Measurements from ENCODE around the gene ZNF438.
A peak's percentile ranks its signal among the peaks of the same experiment; 100 is the strongest.
"Not testable (repeated sequence)": the region's sequence is repeated elsewhere in the genome, so short reads cannot be mapped to it uniquely, and the experiment has no call there.

ZNF438 gene, protein sequence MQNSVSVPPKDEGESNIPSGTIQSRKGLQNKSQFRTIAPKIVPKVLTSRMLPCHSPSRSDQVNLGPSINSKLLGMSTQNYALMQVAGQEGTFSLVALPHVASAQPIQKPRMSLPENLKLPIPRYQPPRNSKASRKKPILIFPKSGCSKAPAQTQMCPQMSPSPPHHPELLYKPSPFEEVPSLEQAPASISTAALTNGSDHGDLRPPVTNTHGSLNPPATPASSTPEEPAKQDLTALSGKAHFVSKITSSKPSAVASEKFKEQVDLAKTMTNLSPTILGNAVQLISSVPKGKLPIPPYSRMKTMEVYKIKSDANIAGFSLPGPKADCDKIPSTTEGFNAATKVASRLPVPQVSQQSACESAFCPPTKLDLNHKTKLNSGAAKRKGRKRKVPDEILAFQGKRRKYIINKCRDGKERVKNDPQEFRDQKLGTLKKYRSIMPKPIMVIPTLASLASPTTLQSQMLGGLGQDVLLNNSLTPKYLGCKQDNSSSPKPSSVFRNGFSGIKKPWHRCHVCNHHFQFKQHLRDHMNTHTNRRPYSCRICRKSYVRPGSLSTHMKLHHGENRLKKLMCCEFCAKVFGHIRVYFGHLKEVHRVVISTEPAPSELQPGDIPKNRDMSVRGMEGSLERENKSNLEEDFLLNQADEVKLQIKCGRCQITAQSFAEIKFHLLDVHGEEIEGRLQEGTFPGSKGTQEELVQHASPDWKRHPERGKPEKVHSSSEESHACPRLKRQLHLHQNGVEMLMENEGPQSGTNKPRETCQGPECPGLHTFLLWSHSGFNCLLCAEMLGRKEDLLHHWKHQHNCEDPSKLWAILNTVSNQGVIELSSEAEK

DNA sequence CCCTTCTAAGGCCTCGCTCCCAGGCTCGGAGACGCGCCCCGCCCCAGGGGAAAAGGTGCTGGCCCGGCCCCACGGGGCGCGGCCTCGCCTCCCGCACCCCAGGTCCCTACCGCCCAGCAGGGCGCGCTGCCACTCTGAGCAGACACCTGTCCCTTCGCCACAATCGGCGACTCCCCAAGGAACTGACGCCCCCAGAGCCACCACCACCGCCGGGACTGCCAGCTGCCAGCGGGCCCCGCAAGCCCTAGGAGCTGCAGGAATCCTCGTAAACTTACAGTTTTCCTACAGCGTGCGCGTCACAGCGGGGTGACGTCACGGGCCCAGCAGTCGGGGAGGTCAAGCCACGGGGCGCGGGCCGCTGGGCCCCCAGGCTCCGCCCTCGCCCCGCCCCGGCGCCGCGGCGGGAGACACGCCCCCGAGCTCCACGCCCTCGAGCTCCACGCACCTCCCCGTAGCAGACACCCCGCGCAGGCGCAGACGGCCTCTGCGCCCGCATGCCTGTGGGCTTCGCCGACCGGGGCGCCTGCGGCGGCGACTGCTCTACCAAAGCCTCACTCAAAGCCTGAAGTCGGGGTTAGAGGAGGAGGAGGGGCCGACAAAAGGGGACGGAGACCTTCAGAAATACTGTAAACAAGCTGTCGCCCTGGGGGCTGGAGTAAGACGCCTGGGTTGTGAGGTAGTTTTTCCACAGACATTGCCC, at the start of gene ZNF438:
Gene ZNF438, minus strand, starts transcription at position 308 of the 700 bp plus-strand sequence. CDS start 154,831 bp downstream, outside the sequence.
- DNase-seq (ENCODE audit: low read depth): peak; percentile 92

DNA sequence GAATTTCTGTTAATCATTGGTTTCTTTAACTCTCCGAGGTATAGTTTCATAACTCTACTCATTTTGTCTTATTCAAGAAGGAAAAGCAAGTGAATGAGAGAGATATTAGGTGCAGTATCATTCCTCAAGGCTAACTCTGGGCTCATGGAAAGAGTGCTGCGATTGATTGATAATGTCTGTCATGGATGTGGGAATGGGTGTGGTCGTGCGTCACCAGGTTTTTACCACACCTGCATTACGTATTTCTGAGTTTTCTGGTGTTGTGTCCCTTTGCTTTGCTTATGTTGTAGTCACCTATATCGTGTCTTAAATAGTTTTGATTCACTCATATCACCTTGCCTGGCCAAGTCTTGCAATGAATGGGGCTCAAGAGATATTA, 44.9 kb upstream of the ZNF438 start:
- DNase-seq (ENCODE audit: low read depth): no peak

DNA sequence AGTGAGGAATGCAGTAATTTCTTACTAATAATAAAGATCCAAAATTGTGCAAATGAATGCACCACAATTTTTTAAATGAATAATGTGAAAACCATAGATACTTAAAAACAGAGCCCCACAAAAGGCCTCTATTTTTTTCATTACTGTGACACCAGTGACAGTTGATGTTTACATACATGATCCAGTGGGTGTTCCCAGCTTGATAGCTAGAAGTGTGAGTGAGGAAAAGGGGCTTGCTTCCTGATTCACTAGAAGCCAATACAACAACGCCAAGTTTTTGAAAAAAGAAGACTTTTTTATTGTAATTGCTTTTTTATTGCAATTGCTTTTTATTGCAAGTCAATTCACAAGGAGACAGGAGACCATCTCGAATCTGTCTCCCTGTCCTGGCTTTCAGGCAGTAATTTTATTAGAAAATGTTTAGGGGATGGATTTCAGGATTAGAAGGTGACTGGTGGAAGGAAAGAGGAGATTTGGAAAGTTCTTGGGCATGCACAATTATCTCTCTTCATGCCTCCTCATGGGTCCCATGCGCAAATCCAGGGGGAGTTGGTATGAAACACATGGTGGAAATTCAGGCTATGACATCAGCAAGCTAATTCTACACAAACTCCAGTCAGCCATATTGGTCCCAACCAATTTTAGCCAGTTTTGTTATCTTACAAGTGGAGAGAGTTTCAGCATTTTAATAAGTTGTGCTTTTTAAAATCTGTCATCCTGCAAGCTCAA, 44.4 kb upstream of the ZNF438 start:
- DNase-seq (ENCODE audit: low read depth): no peak

DNA sequence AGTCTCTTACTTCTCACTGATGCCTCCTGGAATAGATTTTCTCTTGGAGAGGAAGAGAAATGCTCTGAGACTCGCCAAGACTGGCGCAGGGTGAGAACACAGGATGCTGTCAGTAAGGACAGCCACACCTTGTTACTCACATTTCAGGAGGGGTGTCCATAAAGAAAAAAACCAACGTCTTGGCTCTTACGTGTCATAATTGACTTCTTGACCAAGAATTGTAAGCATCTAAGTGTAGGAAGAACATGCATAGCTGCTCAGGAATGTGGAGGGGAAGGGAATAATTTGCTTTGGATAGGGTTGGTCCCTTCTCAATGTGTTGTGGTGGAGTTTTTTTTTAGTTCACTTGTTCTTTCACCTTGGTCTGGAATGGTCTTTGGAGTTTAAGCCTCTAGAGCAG, 43.8 kb upstream of the ZNF438 start:
- DNase-seq (ENCODE audit: low read depth): no peak

DNA sequence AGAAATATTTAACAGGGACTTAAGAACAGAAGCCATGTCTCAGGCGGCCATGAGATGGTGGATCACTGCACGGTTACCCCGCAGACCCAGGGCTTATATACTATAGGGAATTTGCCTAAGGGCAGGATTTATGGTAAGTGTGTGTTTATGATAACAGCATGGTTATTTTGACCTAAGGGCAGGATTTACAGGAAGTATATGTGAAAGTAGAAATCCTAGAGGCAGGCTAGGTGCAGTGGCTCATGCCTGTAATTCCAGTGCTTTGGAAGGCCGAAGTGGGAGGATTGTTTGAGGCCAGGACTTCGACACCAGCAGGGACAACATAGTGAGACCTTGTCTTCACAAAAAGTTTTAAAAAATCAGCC, 43.0 kb upstream of the ZNF438 start:
- DNase-seq (ENCODE audit: low read depth): no peak

DNA sequence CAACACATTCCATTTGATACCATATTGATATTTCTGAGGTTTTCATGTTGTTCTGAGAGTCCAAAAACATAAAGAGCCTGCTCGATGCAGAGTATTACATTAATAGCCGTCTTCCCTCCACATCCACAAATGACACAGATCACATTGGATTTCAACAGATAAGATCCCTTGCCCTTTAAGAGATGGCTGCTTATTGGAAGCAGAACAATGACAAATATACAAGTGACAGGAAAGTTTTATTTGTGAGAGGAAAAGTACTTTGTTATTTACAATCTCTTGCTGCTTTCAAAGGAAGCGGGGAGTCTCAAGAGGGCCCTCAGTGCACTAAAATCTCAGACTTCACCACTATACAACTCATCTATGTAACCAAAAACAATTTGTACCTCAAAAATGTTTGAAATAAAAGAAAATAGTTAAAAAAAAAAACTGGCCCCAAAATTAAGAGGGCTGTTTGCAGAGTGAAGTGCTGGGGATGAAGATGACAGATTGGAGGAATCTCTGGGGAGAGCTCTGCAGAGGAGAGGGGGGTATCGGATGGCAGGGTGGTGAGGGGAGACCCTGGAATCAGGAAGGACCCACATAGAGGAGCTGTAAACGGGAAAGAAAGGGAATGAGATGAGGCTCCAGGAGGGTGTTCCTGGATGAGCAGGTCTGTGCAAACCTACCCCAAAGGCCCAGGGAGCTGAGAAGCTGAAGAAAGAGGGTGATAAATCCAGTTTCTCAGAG, 42.5 kb upstream of the ZNF438 start:
- DNase-seq (ENCODE audit: low read depth): no peak

DNA sequence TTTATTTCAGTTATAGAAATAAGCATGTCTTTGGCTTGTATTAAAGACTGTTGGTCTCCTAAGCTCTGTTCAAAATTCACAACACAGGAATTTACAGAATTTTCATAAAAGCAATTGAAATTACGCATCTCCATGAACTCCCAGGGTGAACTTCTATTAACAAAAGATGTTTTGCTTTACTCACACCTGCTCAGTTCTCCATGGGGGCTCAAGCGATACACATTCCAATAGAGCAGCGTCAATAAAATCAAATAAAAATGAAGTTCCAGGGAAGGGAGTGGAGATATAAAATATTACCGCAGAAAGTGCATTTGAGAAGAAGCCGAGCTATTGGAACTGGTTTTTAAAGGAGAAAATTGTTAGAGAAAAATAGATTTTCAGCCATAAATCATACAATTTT, 41.5 kb upstream of the ZNF438 start:
- no peak for DNase-seq (ENCODE audit: low read depth)

DNA sequence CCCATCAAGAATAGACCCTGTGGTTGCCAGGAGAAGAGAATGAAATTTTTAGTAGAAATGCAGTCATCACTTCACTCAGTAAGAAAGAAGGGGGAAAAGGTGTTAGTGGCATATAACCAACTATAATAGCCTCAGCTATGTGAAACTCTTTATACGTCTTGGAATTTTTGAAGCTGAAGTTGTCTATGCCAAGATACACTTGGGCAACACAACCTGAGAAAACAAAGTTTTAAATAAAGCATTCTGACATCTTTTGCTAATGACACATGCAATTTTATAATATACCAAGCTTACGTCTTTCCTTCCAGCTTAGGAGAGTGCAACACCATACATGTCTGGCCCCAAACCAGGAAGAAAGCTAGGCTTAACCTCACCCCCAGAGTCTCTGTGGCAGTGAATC, 40.8 kb upstream of the ZNF438 start:
- no peak for DNase-seq (ENCODE audit: low read depth)

DNA sequence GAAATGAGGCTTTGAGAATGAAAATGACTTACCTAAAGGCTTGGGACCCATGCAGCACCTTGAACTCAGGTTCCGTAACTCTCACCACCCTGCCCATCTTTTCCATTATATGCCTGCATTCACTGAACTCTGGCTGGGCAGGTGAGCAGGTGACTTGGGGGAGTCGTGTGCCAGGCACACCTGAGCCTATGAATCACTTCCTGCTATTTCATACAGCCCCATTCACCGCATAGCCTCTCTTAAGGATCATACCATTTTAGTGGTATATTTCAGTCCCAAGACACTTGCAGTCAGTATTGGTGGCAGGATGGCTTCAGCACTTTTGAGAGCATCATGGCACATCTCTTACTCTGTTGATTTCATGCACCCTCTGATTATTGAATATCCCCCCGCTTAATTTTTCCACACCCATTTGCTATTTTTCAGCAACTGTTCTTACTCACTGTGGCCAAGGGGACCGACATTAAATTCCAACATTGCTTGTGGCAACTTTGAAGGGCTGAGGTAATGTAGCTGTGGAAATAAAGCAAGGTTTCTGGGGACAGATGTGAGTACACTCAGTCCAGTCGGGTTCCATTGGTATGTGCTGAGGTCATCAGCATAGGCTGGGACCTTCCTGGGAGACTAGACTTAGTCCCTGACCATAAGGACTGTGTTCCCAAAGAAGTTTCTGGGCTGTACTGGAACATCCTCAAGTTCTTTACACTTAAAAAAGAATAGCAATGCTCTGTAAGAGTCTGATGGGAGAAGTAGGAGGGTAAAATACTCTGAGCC, 39.8 kb upstream of the ZNF438 start:
- no peak for DNase-seq (ENCODE audit: low read depth)

DNA sequence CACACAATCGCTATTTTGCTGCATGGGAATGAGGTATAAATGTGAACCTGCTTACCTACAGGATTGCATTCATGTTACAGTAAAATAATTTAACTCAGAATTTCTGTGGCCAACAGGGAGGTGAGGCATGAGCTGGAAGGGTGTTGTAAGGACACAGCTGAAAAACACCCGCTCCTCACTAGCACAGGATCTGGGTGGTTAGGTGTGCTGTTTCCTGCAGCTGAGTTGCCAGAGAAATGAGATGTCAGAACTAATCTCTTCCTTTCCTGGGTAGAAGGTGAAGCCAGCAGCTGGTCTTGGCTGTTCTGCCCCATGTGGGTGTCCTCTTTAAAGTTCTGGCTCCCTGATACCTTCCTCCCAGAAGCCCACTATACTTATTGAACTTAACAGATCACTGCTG, 39.0 kb upstream of the ZNF438 start:
- no peak for DNase-seq (ENCODE audit: low read depth)

DNA sequence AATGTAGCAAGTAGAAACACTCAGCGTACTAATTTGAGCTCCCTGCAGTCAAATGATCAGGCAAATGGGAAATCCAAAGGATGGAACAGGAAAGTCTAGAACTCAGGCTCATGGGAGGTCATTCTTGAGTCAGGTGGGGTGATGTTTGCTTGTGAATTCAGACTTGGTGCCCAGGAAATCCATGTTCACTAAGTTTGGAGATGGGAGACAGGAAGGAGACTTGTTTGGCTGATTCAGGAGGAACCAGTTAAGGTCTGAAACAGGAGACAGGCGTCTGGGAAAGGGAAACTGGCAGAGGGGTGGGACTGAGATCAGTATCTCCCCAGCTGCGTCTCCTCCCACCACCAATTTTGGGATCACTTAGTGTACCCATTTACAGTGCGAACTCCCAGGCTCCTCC, 38.4 kb upstream of the ZNF438 start:
- DNase-seq (ENCODE audit: low read depth): no peak

DNA sequence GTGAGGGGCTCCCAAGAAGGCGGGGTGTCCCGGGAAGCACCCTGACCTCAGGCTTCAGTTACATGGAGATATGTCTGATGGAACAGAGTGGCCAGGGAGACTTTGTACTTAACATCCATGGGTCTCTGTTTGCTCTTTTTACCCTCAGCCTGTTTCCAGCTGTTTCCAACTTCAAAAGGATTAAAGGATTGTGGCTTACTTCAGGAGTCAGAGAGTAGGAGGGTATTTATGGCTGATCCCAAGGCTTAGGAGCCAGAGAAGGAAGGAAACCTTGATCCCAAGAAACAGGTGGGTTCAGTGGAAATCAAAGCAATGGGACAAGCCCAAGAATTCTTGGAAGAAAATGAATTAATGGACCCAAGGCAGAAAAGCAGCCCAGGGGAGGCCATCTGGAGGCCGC, 37.7 kb upstream of the ZNF438 start:
- no peak for DNase-seq (ENCODE audit: low read depth)

DNA sequence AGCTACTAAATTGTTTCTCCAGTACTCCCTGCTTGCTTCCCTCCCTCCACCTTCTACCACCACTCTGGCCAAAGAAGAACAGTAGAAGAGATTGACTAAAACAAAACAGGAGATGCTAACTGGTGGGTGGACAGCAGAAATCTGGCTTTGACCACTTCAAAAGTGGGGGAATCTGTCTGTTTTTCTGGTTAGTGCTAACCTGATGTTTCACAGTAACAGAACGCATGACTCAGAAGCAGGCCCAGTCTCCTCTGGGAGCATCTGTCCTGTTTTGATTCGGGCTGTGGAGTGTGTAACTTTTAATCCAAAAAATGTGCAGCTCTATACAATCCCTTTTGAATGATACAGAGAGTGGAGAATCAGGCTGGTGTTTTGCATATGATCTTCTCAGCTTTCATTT, 32.7 kb upstream of the ZNF438 start:
- DNase-seq (ENCODE audit: low read depth): no peak

DNA sequence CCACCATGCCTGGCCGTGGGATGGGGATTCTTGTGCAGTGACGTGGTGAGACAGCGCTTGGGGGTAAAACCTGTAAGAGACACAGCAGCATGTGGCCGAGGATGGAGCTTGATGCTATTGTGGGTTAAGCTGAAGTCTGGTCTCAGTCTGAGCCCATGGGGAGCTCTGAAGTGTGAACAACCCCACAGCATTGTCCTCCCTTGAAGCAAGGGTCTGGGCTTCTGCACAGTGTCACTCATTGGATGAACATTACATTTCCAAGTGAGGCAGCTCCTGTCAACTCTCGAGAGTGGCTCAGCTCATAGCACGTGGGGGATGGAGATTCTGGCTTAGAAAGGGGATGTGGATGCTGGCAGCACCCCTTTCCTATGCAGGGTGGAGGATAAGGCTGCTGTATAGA, 32.2 kb upstream of the ZNF438 start:
- no peak for DNase-seq (ENCODE audit: low read depth)

DNA sequence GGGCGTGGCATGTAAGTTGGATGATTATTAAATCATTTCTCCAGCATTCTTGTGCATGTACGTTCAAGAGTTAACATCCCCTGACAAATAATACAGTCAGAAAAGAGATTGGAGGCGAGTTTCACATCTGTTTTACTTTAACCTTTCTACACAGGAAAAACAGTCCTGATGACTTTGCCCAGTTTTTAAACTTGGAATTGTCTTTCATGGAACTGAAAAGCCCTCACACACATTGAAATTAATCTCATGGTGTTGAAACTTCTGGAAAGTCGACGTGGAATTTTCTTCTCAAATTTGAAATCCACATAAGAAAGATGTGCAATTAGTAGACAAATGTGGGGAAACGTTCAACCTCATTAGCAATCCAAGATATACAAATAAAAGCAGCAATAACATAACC, 31.2 kb upstream of the ZNF438 start:
- DNase-seq (ENCODE audit: low read depth): no peak

DNA sequence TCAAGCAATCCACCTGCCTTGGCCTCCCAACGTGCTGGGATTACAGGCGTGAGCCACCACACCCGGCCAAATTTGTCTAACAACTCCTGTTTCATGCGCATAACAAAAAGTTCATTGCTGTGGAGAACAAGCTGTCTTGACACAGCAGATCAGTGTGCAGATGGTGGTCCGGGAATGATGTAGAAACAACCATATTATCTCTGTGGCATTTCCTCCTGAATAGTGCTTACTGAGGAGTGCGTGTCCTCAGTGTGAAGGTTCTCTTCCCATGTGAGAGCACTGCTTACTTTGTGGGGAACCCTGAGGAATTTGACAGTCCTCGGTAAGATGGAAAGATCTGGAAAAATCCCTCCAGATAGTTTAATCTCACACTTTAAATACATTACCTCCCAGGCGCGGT, 30.3 kb upstream of the ZNF438 start:
- no peak for DNase-seq (ENCODE audit: low read depth)

DNA sequence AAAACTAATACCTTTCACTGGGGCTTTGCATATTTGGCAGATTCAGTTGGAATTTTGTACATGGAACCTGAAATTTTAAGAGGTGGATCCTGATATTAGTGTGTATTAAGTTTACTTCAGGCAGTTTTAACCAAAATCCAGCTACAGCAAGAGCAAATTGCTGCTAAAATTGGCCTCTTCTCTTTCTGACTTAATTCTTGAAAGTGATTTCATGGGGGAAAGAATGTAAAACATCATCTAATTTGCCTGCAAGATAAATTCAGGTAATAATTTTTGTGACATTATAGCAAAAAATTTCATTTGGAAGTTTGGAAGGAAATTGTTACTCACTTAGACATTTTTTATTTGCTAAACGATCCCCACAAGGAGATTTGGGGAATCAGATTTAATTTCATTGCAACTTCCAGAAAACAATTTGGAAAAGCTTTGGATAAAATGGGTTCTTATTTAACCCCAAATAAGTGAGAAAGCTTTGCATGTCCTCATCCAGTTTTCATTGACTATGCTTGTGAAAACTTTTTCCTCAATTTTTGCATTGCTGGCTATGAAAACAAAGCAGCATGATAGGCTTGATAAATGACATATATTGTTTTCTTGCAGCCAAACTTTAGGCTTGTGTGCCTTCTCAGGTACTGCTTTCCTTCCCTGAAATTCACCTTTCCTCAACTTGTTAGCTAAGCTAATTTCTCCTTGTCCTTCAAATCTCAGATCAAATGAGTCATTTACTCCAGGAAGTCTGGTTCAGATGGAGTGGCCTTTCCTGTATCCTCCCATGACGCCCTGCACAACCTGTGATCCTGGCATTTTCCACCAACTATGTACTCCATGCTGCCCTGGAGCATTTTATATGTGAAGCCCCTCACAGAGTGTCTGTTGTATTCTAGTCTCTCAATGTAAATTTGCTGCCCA, 27.4 kb upstream of the ZNF438 start:
- no peak for DNase-seq (ENCODE audit: low read depth)

DNA sequence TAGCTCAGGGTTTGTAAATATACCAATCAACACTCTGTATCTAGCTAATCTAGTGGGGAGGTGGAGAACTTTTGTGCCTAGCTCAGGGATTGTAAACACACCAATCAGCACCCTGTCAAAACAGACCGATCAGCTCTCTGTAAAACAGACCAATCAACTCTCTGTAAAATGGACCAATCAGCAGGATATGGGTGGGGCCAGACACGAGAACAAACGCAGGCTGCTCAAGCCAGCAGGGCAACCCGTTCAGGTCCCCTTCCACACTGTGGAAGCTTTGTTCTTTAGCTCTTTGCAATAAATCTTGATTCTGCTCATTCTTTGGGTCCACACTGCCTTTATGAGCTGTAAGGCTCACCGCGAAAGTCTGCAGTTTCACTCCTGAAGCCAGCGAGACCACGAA, 25.0 kb upstream of the ZNF438 start:
- DNase-seq (ENCODE audit: low read depth): not testable (repeated sequence)

DNA sequence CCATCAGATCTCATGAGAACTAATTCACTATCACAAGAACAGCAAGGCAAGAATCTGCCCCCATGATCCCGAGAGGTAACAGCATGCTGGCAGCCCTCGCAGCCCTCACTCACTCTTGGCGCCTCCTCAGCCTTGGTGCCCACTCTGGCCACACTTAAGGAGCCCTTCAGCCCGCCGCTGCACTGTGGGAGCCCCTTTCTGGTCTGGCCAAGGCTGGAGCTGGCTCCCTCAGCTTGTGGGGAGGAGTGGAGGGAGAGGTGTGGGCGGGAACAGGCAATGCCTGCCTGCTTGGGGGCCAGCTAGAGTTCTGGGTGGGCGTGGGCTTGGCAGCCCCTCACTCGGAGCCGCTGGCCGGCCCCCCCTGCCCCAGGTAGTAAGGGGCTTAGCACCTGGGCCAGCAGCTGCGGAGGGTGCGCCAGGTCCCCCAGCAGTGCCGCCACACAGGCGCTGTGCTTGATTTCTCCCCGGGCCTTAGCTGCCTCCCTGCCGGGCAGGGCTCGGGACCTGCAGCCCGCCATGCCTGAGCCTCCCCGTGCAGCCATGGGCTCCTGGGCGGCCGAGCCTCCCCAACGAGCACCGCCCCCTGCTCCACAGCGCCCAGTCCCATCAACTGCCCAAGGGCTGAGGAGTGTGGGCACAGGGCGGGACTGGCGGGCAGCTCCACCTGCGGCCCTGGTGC, 24.0 kb upstream of the ZNF438 start:
- no peak for DNase-seq (ENCODE audit: low read depth)
